Measurements from ENCODE around the gene C11orf68. TPM values are rescaled to one million over a fixed set of nuclear protein-coding genes. Genes with fewer than 3 reads are reported as not detected.

The C11orf68 gene
- total RNA-seq, 1 donor from 2014 or later = 34.6 TPM

GRCh38 chr11:65915821-65916251 lies 3.0 kb downstream of the C11orf68 start:
- Mint-ChIP-seq H3K27ac (ENCODE audit: unreplicated experiment) (peak overlapping the region; percentile 98), H3K4me1 (ENCODE audit: low read depth, unreplicated experiment) (peaks cover 34% of the 10 kb centered on the region), H3K4me3 (ENCODE audit: unreplicated experiment) (no peak overlapping the region), H3K27me3 (ENCODE audit: low read depth, unreplicated experiment) (no peaks in the 10 kb centered on the region), H3K36me3 (ENCODE audit: low read depth, unreplicated experiment) (peaks cover 2% of the 10 kb centered on the region), H3K9me3 (ENCODE audit: unreplicated experiment) (no peaks in the 10 kb centered on the region)
- peaks cover 76% of the 10 kb centered on the region for H3K4me1 ChIP-seq (ENCODE audit: insufficient read depth, low read length)
- H3K9ac ChIP-seq (ENCODE audit: low read length) = peak overlapping the region; percentile 77
- peak overlapping the region; percentile 97 for H3K27ac ChIP-seq (ENCODE audit: low read depth, low read length)
- peak; percentile 72 for FAIRE-seq
- no peaks in the 10 kb centered on the region for H3K9me3 ChIP-seq (ENCODE audit: insufficient read depth, low read depth, low read length)
- peak overlapping the region; percentile 98 for H3K4me2 ChIP-seq (ENCODE audit: low read length)
- TF ChIP-seq, protein P1, sequence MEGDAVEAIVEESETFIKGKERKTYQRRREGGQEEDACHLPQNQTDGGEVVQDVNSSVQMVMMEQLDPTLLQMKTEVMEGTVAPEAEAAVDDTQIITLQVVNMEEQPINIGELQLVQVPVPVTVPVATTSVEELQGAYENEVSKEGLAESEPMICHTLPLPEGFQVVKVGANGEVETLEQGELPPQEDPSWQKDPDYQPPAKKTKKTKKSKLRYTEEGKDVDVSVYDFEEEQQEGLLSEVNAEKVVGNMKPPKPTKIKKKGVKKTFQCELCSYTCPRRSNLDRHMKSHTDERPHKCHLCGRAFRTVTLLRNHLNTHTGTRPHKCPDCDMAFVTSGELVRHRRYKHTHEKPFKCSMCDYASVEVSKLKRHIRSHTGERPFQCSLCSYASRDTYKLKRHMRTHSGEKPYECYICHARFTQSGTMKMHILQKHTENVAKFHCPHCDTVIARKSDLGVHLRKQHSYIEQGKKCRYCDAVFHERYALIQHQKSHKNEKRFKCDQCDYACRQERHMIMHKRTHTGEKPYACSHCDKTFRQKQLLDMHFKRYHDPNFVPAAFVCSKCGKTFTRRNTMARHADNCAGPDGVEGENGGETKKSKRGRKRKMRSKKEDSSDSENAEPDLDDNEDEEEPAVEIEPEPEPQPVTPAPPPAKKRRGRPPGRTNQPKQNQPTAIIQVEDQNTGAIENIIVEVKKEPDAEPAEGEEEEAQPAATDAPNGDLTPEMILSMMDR (IDR thresholded peaks at IDR 0.05; ENCODE audit: insufficient read depth, low read depth, low read length) = no peak
- TF ChIP-seq EZH2 (IDR thresholded peaks at IDR 0.05; ENCODE audit: insufficient read depth, low read length) = no peak
- H3K4me3 ChIP-seq (ENCODE audit: insufficient read depth, low read depth, low read length) = peak overlapping the region; percentile 11
- H3K36me3 ChIP-seq (ENCODE audit: insufficient read depth, low read length) = peaks cover 8% of the 10 kb centered on the region
- peaks cover 50% of the 10 kb centered on the region for H3K79me2 ChIP-seq (ENCODE audit: insufficient read depth, low read length)
- no peaks in the 10 kb centered on the region for H3K27me3 ChIP-seq (ENCODE audit: insufficient read depth, low read length)
- no peak overlapping the region for H2AFZ ChIP-seq (ENCODE audit: low read depth, low read length)
- peak; percentile 94 for DNase-seq (ENCODE audit: low read depth)
- H4K20me1 ChIP-seq (ENCODE audit: insufficient read depth, low read length) = peaks cover 8% of the 10 kb centered on the region

DNA sequence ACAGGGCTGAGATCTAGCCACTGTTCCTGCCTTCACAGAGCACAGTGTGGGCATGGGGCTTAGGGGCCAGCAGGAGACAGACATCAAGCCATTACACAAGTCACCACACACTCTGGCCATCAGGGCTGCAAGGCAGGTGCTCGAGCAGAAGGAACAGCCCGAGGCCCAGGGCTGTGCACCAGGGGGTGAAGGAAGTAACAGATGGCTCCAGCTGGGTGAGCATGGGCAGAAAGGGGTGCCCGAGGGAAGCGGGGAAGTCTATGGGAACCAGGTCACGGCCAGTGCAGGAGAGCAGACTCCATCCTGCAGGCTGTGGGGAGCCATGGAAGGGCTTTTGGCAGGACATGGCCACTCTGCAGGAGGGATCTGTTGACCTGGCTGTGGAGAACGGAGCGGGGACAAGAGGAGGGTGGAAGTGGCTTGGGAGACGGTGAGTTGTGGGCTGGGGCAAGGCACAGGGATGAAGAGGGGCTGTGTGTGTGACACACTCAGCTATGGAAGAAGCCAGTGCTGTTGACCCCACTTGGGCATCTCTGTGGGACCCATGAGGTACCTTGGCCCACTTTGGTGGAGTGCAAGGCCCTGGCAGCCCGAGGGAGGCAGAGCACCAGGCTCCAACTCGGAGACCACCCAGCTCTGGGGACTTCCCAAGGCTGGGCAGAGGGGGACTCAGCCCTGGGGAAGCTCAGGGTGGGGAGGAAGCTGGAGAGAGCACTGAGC lies 3.6 kb downstream of the C11orf68 start:
- H3K9me3 ChIP-seq (ENCODE audit: insufficient read depth, low read depth, low read length) = no peaks in the 10 kb centered on the region
- H3K9me3 Mint-ChIP-seq (ENCODE audit: unreplicated experiment) = no peaks in the 10 kb centered on the region
- H3K4me3 Mint-ChIP-seq (ENCODE audit: unreplicated experiment) = peak overlapping the region; percentile 31
- peaks cover 44% of the 10 kb centered on the region for H3K79me2 ChIP-seq (ENCODE audit: insufficient read depth, low read length)
- peak overlapping the region; percentile 98 for H3K4me2 ChIP-seq (ENCODE audit: low read length)
- H3K27ac ChIP-seq (ENCODE audit: low read depth, low read length) = peak overlapping the region; percentile 97
- H3K27me3 Mint-ChIP-seq (ENCODE audit: low read depth, unreplicated experiment) = no peaks in the 10 kb centered on the region
- peaks cover 70% of the 10 kb centered on the region for H3K4me1 ChIP-seq (ENCODE audit: insufficient read depth, low read length)
- H3K36me3 ChIP-seq (ENCODE audit: insufficient read depth, low read length) = peaks cover 5% of the 10 kb centered on the region
- peaks cover 2% of the 10 kb centered on the region for H4K20me1 ChIP-seq (ENCODE audit: insufficient read depth, low read length)
- H3K9ac ChIP-seq (ENCODE audit: low read length) = peak overlapping the region; percentile 77
- no peaks in the 10 kb centered on the region for H3K27me3 ChIP-seq (ENCODE audit: insufficient read depth, low read length)
- H3K4me3 ChIP-seq (ENCODE audit: insufficient read depth, low read depth, low read length) = no peak overlapping the region
- no peak overlapping the region for H2AFZ ChIP-seq (ENCODE audit: low read depth, low read length)
- H3K36me3 Mint-ChIP-seq (ENCODE audit: low read depth, unreplicated experiment) = peaks cover 2% of the 10 kb centered on the region
- FAIRE-seq (no peak), DNase-seq (ENCODE audit: low read depth) (no peak)
- peaks cover 34% of the 10 kb centered on the region for H3K4me1 Mint-ChIP-seq (ENCODE audit: low read depth, unreplicated experiment)
- peak overlapping the region; percentile 98 for H3K27ac Mint-ChIP-seq (ENCODE audit: unreplicated experiment)
- TF ChIP-seq EZH2 (IDR thresholded peaks at IDR 0.05; ENCODE audit: insufficient read depth, low read length) = no peak
- TF ChIP-seq, protein P1 (IDR thresholded peaks at IDR 0.05; ENCODE audit: insufficient read depth, low read depth, low read length) = no peak

DNA sequence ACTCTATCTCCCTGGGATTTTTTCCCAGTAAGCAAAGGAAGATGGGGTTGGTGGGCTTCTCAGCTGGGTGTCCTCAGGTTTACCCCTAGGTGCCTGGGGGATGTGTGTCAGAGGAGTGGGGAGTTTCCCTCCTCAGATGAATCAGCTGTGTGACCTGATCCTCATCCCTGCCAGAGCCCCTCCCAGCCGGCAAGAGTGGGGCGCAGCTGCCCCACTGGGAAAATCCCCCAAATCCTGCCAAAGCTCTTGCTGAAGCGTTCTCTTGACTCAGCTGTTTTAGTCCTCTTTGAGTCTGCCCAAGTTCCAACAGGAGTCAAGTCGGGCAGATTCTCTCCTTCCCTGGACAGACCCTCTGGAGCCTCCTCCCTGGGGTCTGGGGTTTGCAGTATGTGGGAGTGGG lies 6.0 kb downstream of the C11orf68 start:
- Histone ChIP-seq H3K27me3 (ENCODE audit: insufficient read depth, low read length) (no peaks in the 10 kb centered on the region), H2AFZ (ENCODE audit: low read depth, low read length) (no peak overlapping the region), H3K36me3 (ENCODE audit: insufficient read depth, low read length) (peaks cover 5% of the 10 kb centered on the region), H3K9ac (ENCODE audit: low read length) (peak overlapping the region; percentile 68), H3K79me2 (ENCODE audit: insufficient read depth, low read length) (peaks cover 28% of the 10 kb centered on the region), H3K9me3 (ENCODE audit: insufficient read depth, low read depth, low read length) (no peaks in the 10 kb centered on the region), H3K4me1 (ENCODE audit: insufficient read depth, low read length) (peaks cover 61% of the 10 kb centered on the region), H3K27ac (ENCODE audit: low read depth, low read length) (peak overlapping the region; percentile 80), H4K20me1 (ENCODE audit: insufficient read depth, low read length) (no peaks in the 10 kb centered on the region), H3K4me2 (ENCODE audit: low read length) (peak overlapping the region; percentile 21), H3K4me3 (ENCODE audit: insufficient read depth, low read depth, low read length) (no peak overlapping the region)
- peaks cover 34% of the 10 kb centered on the region for H3K4me1 Mint-ChIP-seq (ENCODE audit: low read depth, unreplicated experiment)
- H3K9me3 Mint-ChIP-seq (ENCODE audit: unreplicated experiment) = no peaks in the 10 kb centered on the region
- no peak for FAIRE-seq
- H3K36me3 Mint-ChIP-seq (ENCODE audit: low read depth, unreplicated experiment) = no peaks in the 10 kb centered on the region
- peaks cover 2% of the 10 kb centered on the region for H3K27me3 Mint-ChIP-seq (ENCODE audit: low read depth, unreplicated experiment)
- peak overlapping the region; percentile 53 for H3K27ac Mint-ChIP-seq (ENCODE audit: unreplicated experiment)
- H3K4me3 Mint-ChIP-seq (ENCODE audit: unreplicated experiment) = no peak overlapping the region
- DNase-seq (ENCODE audit: low read depth) = peak; percentile 63
- TF ChIP-seq, protein P1 (IDR thresholded peaks at IDR 0.05; ENCODE audit: insufficient read depth, low read depth, low read length) = no peak
- no peak for TF ChIP-seq EZH2 (IDR thresholded peaks at IDR 0.05; ENCODE audit: insufficient read depth, low read length)
